GM12891 (cell line): ENCODE results near the gene PROP1.

Source experiments
- POLR2A ChIP-seq: IDR thresholded peaks from 2 replicates; pipeline ENCODE4 v1.6.1; 2011; ENCODE audit warnings: low read depth, low read length, control low read depth
- POLR2AphosphoS5 ChIP-seq: IDR thresholded peaks from 2 replicates; pipeline ENCODE4 v1.6.1; 2011; ENCODE audit warnings: low read depth, low read length, control low read depth
- SPI1 ChIP-seq: IDR thresholded peaks from 2 replicates; pipeline ENCODE4 v1.6.1; 2011; ENCODE audit warnings: low read depth, low read length, control low read depth

DNA sequence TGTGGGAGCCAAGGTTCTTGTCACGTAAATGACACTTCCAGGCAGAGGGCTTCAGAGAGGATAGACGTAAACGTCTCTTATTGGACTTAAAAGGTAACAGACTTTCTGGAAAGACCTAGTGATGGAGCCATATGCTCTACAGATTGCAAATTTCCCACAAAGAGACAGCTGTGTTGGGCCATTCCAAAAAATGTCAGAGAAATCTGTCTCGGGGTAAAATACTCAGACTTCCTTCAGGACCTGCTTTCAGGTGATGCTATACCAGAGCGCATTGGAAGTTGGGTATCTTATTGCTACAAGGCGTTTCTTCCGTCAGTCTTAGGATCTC, 29.2 kb downstream of the PROP1 start:
- no peak for TF ChIP-seq POLR2A
- TF ChIP-seq POLR2AphosphoS5, result no peak
- no peak for TF ChIP-seq SPI1
